HCT116 (cell line): ENCODE measurements around the gene MAPRE3. TPM values are rescaled to one million over a fixed set of nuclear protein-coding genes. Genes with fewer than 3 reads are reported as not detected.

Experiments used
- ATAC-seq: fragments of 200-7000 bp; cut with Tn5 transposase; 2 replicates; pipeline ENCODE4 v1.9.1; 2020; ENCODE audit warnings: mild to moderate bottlenecking, moderate library complexity
- BruUV-seq: library from RNA; stranded (reverse); fragments of 400-500 nt; replicated peaks from 2 replicates; lab custom pipeline; 2021; lab: Mats Ljungman, UMichigan
- CTCF ChIA-PET: fragments of 300-600 bp; sonication (Branson Sonifier 250); formaldehyde crosslinking; loops from one replicate; lab custom pipeline; 2021; ENCODE audit warnings: antibody characterized with exemption; lab: Charles Lee
- POLR2A ChIA-PET: fragments of 300-600, 350-600 bp; sonication (Branson Sonifier 250); formaldehyde crosslinking; loops from one replicate; lab custom pipeline; 2021; ENCODE audit warnings: antibody characterized with exemption; lab: Charles Lee
- RAD21 ChIA-PET, 2 experiments: fragments of 300-600 bp; sonication (Branson Sonifier 250); formaldehyde crosslinking; loops; one replicate each; lab custom pipeline; 2023; ENCODE audit warnings: low total read pairs in 2 of 2; ENCODE audit not compliant: uncharacterized antibody in 2 of 2, unreplicated experiment in 2 of 2, low non-redundant PET in 1 of 2; lab: Charles Lee
- DNase-seq: peaks from one replicate; pipeline ENCODE4 v3.0.0-alpha.2; 2010; ENCODE audit warnings: low read depth, low spot score
- H2AFZ ChIP-seq: fragments of 200-600 bp; shearing (Covaris generic), sonication (generic); 2 replicates; pipeline ENCODE4 v1.6.1; 2017; ENCODE audit warnings: low read depth, mixed run types, mixed read lengths, antibody characterized with exemption, low read length; ENCODE audit not compliant: poor library complexity, severe bottlenecking
- H3K27ac ChIP-seq: 2 replicates; pipeline ENCODE4 v1.5.1; 2012; ENCODE audit warnings: low read depth, low read length
- H3K27me3 ChIP-seq: fragments of 200-600 bp; sonication (generic); 2 replicates; pipeline ENCODE4 v1.6.1; 2016; ENCODE audit warnings: mixed run types, low read length, mixed read lengths; ENCODE audit not compliant: insufficient read depth
- H3K36me3 ChIP-seq, 2 experiments: fragments of 200-500 bp in 1 of 2; fragments of 200-600 bp in 1 of 2; sonication (Bioruptor generic) in 1 of 2; sonication (generic) in 1 of 2; 2 replicates each; pipeline versions ENCODE4 v1.5.1 to v1.6.1; 2014 to 2016; ENCODE audit warnings: low read length in 2 of 2, inconsistent platforms in 1 of 2, mixed read lengths in 1 of 2, mixed run types in 1 of 2; ENCODE audit not compliant: insufficient read depth in 2 of 2, control insufficient read depth in 1 of 2
- H3K4me1 ChIP-seq, 2 experiments: fragments of 200-600 bp in 1 of 2; sonication (generic) in 1 of 2; 2 replicates each; pipeline versions ENCODE4 v1.5.1 to v1.6.1; 2012 to 2017; ENCODE audit warnings: low read length in 2 of 2, inconsistent platforms in 1 of 2, mild to moderate bottlenecking in 1 of 2, mixed read lengths in 1 of 2, mixed run types in 1 of 2, moderate library complexity in 1 of 2; ENCODE audit not compliant: insufficient read depth in 2 of 2, control insufficient read depth in 1 of 2
- H3K4me2 ChIP-seq: fragments of 200-600 bp; sonication (generic); 2 replicates; pipeline ENCODE4 v1.6.1; 2017; ENCODE audit warnings: mixed run types, low read length, mixed read lengths
- H3K4me3 ChIP-seq, 2 experiments: fragments of 200-600 bp in 1 of 2; sonication (generic) in 1 of 2; replicated peaks in 1 of 2; 2 replicates each; pipeline ENCODE4 v1.5.1; 2011 to 2016; ENCODE audit warnings: low read length in 2 of 2, control low read depth in 1 of 2, low read depth in 1 of 2, mild to moderate bottlenecking in 1 of 2, mixed read lengths in 1 of 2, mixed run types in 1 of 2
- H3K79me2 ChIP-seq: fragments of 200-600 bp; sonication (generic); 2 replicates; pipeline ENCODE4 v1.6.1; 2017; ENCODE audit warnings: mild to moderate bottlenecking, mixed run types, low read length, moderate library complexity, mixed read lengths; ENCODE audit not compliant: insufficient read depth
- H3K9ac ChIP-seq: fragments of 200-600 bp; sonication (generic); 2 replicates; pipeline ENCODE4 v1.6.1; 2016; ENCODE audit warnings: low read length, mixed read lengths
- H3K9me2 ChIP-seq: fragments of 200-600 bp; sonication (generic), shearing (Covaris generic); 2 replicates; pipeline ENCODE4 v1.6.1; 2017; ENCODE audit warnings: mixed run types, mild to moderate bottlenecking, moderate library complexity; ENCODE audit not compliant: insufficient read depth
- H3K9me3 ChIP-seq, 2 experiments: fragments of 200-500 bp in 1 of 2; fragments of 200-600 bp in 1 of 2; sonication (Bioruptor generic) in 1 of 2; sonication (generic) in 1 of 2; 2 replicates each; pipeline ENCODE4 v1.6.1; 2014 to 2017; ENCODE audit warnings: low read length in 2 of 2, mixed read lengths in 2 of 2, inconsistent platforms in 1 of 2, low read depth in 1 of 2, mild to moderate bottlenecking in 1 of 2, mixed run types in 1 of 2, moderate library complexity in 1 of 2; ENCODE audit not compliant: control insufficient read depth in 1 of 2, insufficient read depth in 1 of 2
- H4K20me1 ChIP-seq: fragments of 200-600 bp; sonication (generic), shearing (Covaris generic); 2 replicates; pipeline ENCODE4 v1.6.1; 2017; ENCODE audit warnings: mixed run types, mild to moderate bottlenecking, moderate library complexity; ENCODE audit not compliant: insufficient read depth
- ATF3 ChIP-seq: IDR thresholded peaks from 2 replicates; pipeline ENCODE4 v1.6.1; 2012
- CBX3 ChIP-seq: IDR thresholded peaks from 2 replicates; pipeline ENCODE4 v1.6.1; 2012; ENCODE audit warnings: low read depth
- CTCF ChIP-seq, 3 experiments: fragments of 200-600 bp in 1 of 3; sonication (generic) in 1 of 3; IDR thresholded peaks in 2 of 3; conservative IDR thresholded peaks in 1 of 3; 2 replicates each; pipeline ENCODE4 v1.5.1; 2012 to 2017; ENCODE audit warnings: low read depth in 2 of 3, low read length in 2 of 3, antibody characterized with exemption in 1 of 3, borderline replicate concordance in 1 of 3, control low read depth in 1 of 3, mild to moderate bottlenecking in 1 of 3, mixed read lengths in 1 of 3, mixed run types in 1 of 3, moderate library complexity in 1 of 3; ENCODE audit not compliant: insufficient read depth in 1 of 3
- EGR1 ChIP-seq: IDR thresholded peaks from 2 replicates; pipeline ENCODE4 v1.6.1; 2012; ENCODE audit warnings: low read depth
- ELF1 ChIP-seq: IDR thresholded peaks from 2 replicates; pipeline ENCODE4 v1.6.1; 2012; ENCODE audit warnings: low read depth, borderline replicate concordance
- FOSL1 ChIP-seq: IDR thresholded peaks from 2 replicates; pipeline ENCODE4 v1.6.1; 2012; ENCODE audit warnings: low read depth
- MAX ChIP-seq: IDR thresholded peaks from 2 replicates; pipeline ENCODE4 v1.6.1; 2012
- POLR2A ChIP-seq: IDR thresholded peaks from 2 replicates; pipeline ENCODE4 v1.7.0; 2011; ENCODE audit warnings: borderline replicate concordance; ENCODE audit not compliant: insufficient read depth, insufficient read length; ENCODE audit errors: extremely low read depth
- POLR2AphosphoS5 ChIP-seq: IDR thresholded peaks from 2 replicates; pipeline ENCODE4 v1.6.1; 2011; ENCODE audit warnings: mild to moderate bottlenecking, low read depth, low read length, moderate library complexity
- SIN3A ChIP-seq: IDR thresholded peaks from 2 replicates; pipeline ENCODE4 v1.6.1; 2012; ENCODE audit warnings: low read depth
- SRF ChIP-seq: IDR thresholded peaks from 2 replicates; pipeline ENCODE4 v1.6.1; 2012; ENCODE audit warnings: low read depth
- YY1 ChIP-seq: IDR thresholded peaks from 2 replicates; pipeline ENCODE4 v1.6.1; 2011; ENCODE audit warnings: low read length, low read depth, moderate library complexity, mild to moderate bottlenecking; ENCODE audit not compliant: insufficient replicate concordance; ENCODE audit errors: extremely low read depth
- ZBTB33 ChIP-seq: IDR thresholded peaks from 2 replicates; pipeline ENCODE4 v1.6.1; 2011; ENCODE audit warnings: mild to moderate bottlenecking, low read length, moderate library complexity; ENCODE audit not compliant: insufficient replicate concordance; ENCODE audit errors: extremely low read depth
- ZFX ChIP-seq: fragments of 450-650 bp; IDR thresholded peaks from 2 replicates; pipeline ENCODE4 v1.6.1; 2017
- intact Hi-C: fragments of 100-400 bp; cut with micrococcal nuclease; formaldehyde crosslinking; loops from 2 replicates; pipeline ENCODE4 v1.10.0; 2022
- total RNA-seq: library from RNA; stranded (reverse); gene quantifications from one replicate; pipeline ENCODE4 v1.2.1, GENCODE V29; 2021; ENCODE audit not compliant: unreplicated experiment

MAPRE3 gene
- total RNA-seq, 1 experiment from 2014 or later, result 12.1 TPM

GRCh38 chr2:27032495-27033252, 62.2 kb downstream of the MAPRE3 start, which contains the start of gene TMEM214:
TSS of gene TMEM214 (plus strand) at chr2:27032965. CDS start at chr2:27033016, 51 bp downstream.
- CTCF ChIA-PET, result no interaction called here

More at GRCh38 chr2:27032495-27033252, 62.2 kb downstream of the MAPRE3 start, which contains the start of gene TMEM214:
- TF ChIP-seq ZBTB33 (peak; percentile 75), POLR2A (peak; percentile 77), CBX3 (no peak), ATF3 (no peak), FOSL1 (no peak), SIN3A (peak; percentile 78), CTCF (IDR thresholded peaks at IDR 0.05 in 2 of 3, conservative IDR thresholded peaks at IDR 0.05 in 1 of 3; ENCODE audit: borderline replicate concordance in 1 of 3, insufficient read depth in 1 of 3, low read depth in 2 of 3, low read length in 2 of 3) (no peak), SRF (peak; percentile 72; the same call in 1 of the 2 replicates), EGR1 (0 out of 2 replicates have a peak, but pooled peaks have one; percentile 3), ELF1 (no peak; the same call in 1 of the 2 replicates), ZFX (peak; percentile 76), MAX (peak; percentile 66; the same call in 1 of the 2 replicates), YY1 (peak; percentile 83), POLR2AphosphoS5 (peak; percentile 88)
- TF ChIP-seq, all 23 proteins: peak for 9
- no peak within 1 kb of the TSS for H2AFZ ChIP-seq
- H3K4me3 ChIP-seq, result peak within 1 kb of the TSS; percentile 97 to 98
- H3K27ac ChIP-seq, result peak within 1 kb of the TSS; percentile 74
- no peaks in the 10 kb centered on the region for H4K20me1 ChIP-seq
- ATAC-seq (peak; percentile 97), DNase-seq (peak; percentile 71)
- H3K27me3 ChIP-seq, result no peaks in the 10 kb centered on the region
- no peaks in the 10 kb centered on the region for H3K9me3 ChIP-seq
- ChIA-PET RAD21 (no interaction called here), POLR2A (no interaction called here)
- H3K4me2 ChIP-seq, result peak within 1 kb of the TSS; percentile 81
- H3K4me1 ChIP-seq, result peaks cover 7 to 37% of the 10 kb centered on the region in 2 experiments; a peak in 3 of 4 replicates
- H3K9me2 ChIP-seq, result no peaks in the 10 kb centered on the region
- H3K79me2 ChIP-seq, result peaks cover 65% of the 10 kb centered on the region
- no TSS peak for BruUV-seq
- peak within 1 kb of the TSS; percentile 88 for H3K9ac ChIP-seq
- intact Hi-C loops, result loop anchor here (1.0 kb wide), 1 partner anchor 18 kb away; no protein-coding TSS in a partner anchor
- peaks cover 24 to 34% of the 10 kb centered on the region in 2 experiments; a peak in 3 of 4 replicates for H3K36me3 ChIP-seq
